GM10266 (cell line): Measurements from ENCODE around the gene WDR37.

ENCODE experiments used
- DNase-seq: peaks from one replicate; pipeline ENCODE4 v3.0.0; 2012; ENCODE audit errors: extremely low spot score
- TF ChIP-seq, protein P1 (sequence below): IDR thresholded peaks from 2 replicates; pipeline ENCODE4 v1.5.1; 2012; ENCODE audit warnings: mild to moderate bottlenecking, low read depth; ENCODE audit not compliant: control insufficient read depth, insufficient read depth; ENCODE audit errors: missing control alignments

WDR37 gene

GRCh38 chr10:1141701-1142100 lies 85.5 kb downstream of the WDR37 start:
- no peak for DNase-seq
- TF ChIP-seq, protein P1, sequence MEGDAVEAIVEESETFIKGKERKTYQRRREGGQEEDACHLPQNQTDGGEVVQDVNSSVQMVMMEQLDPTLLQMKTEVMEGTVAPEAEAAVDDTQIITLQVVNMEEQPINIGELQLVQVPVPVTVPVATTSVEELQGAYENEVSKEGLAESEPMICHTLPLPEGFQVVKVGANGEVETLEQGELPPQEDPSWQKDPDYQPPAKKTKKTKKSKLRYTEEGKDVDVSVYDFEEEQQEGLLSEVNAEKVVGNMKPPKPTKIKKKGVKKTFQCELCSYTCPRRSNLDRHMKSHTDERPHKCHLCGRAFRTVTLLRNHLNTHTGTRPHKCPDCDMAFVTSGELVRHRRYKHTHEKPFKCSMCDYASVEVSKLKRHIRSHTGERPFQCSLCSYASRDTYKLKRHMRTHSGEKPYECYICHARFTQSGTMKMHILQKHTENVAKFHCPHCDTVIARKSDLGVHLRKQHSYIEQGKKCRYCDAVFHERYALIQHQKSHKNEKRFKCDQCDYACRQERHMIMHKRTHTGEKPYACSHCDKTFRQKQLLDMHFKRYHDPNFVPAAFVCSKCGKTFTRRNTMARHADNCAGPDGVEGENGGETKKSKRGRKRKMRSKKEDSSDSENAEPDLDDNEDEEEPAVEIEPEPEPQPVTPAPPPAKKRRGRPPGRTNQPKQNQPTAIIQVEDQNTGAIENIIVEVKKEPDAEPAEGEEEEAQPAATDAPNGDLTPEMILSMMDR = no peak

- TF ChIP-seq, protein P1 = peak; percentile 42
- DNase-seq = no peak
Observed at GRCh38 chr10:1142596-1142995, 86.4 kb downstream of the WDR37 start.

DNA sequence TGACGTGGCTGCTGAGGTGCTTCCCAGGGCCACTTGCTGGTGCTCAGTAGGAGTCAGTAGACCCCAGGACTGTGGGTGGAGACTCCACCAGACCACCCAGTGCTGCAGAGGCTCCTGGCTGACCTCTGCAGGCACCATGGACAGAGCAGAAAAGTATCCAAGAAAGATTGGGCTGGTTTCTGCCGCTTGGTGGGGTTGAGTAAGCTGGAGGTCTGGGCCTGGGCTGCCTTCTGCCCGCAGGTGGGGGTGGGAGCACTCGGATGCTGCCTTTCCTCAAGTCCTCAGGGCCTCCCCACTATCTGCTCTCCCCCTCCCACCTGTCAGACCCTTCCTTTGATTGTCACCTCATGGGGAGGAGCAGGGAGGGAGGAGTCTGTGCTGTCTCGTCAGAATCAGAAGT lies 91.6 kb downstream of the WDR37 start:
- TF ChIP-seq, protein P1 = no peak
- no peak for DNase-seq

DNA sequence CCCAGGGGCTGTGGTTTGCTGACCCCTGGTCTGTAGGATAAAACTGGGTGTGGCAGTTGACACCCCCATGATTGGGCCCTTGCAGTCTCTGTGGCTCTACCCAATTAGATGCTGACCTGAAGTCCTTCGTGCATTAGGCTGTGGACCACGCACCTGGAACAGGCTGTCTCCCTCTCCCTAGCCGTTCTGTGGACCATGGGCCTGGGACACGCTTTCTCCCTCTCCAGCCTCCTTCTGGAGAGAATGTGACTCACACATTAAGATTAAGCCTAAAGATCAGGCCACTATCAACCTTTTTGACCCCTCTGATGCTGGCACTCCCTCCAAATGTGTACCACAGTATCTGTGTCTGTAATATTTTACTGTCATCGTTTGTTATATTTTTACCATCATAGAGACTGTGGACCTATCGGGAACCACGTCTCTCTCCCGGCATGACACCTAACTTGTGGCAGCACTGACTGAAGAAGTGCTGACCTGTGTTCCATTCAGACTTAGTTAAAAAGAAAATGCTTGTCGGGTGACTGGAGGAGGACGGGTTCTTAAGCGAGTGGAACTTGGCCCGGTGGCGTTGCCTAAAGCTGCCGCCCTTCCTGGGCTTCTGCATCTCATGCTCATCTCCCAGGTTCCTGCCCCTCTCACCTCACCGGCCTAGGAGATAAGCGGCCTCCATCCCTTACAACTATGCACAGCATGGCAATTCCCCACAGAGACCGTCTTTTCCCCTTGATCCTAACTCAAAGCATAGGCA lies 92.8 kb downstream of the WDR37 start:
- DNase-seq = no peak
- TF ChIP-seq, protein P1 = no peak

GRCh38 chr10:1149793-1150637 lies 93.8 kb downstream of the WDR37 start:
- TF ChIP-seq, protein P1 = no peak

GRCh38 chr10:1150638-1150955 lies 94.4 kb downstream of the WDR37 start:
- TF ChIP-seq, protein P1 = no peak
- DNase-seq = no peak

More at GRCh38 chr10:1149793-1150637, 93.8 kb downstream of the WDR37 start:
- DNase-seq = no peak
